H1 (cell line): ENCODE measurements around the gene CDR2L.

Experiments used
- BRCA1 ChIP-seq: IDR thresholded peaks from 2 replicates; pipeline ENCODE4 v1.6.1; 2012; ENCODE audit warnings: low read depth, low read length, improper control_type of control experiment
- CTCF ChIP-seq, 3 experiments: IDR thresholded peaks; 1 replicate in 2 of 3; 2 replicates in 1 of 3; pipeline versions ENCODE4 v1.5.1 to v1.6.1; 2011; ENCODE audit warnings: low read length in 3 of 3, mild to moderate bottlenecking in 3 of 3, inconsistent platforms in 2 of 3, low read depth in 1 of 3, moderate library complexity in 1 of 3; ENCODE audit not compliant: insufficient read depth in 1 of 3; ENCODE audit errors: control extremely low read depth in 1 of 3
- NRF1 ChIP-seq: IDR thresholded peaks from 2 replicates; pipeline ENCODE4 v1.6.1; 2011; ENCODE audit warnings: mild to moderate bottlenecking, low read depth, low read length, improper control_type of control experiment
- POLR2AphosphoS5 ChIP-seq: IDR thresholded peaks from 2 replicates; pipeline ENCODE4 v1.6.1; 2011; ENCODE audit warnings: low read depth, low read length
- RAD21 ChIP-seq, 2 experiments: IDR thresholded peaks in 1 of 2; conservative IDR thresholded peaks in 1 of 2; 2 replicates each; pipeline ENCODE4 v1.6.1; 2011; ENCODE audit warnings: low read depth in 2 of 2, low read length in 2 of 2, improper control_type of control experiment in 1 of 2, inconsistent platforms in 1 of 2, mild to moderate bottlenecking in 1 of 2, moderate library complexity in 1 of 2
- RBBP5 ChIP-seq: IDR thresholded peaks from 2 replicates; pipeline ENCODE4 v1.7.1; 2012; ENCODE audit warnings: low read depth, mild to moderate bottlenecking, inconsistent platforms, low read length, moderate library complexity, borderline replicate concordance
- YY1 ChIP-seq: IDR thresholded peaks from 2 replicates; pipeline ENCODE4 v1.6.1; 2011; ENCODE audit warnings: low read depth, mild to moderate bottlenecking, low read length

- peak; percentile 88 to 91 for TF ChIP-seq RAD21 (IDR thresholded peaks at IDR 0.05 in 1 of 2, conservative IDR thresholded peaks at IDR 0.05 in 1 of 2; ENCODE audit: low read depth in 2 of 2, low read length in 2 of 2)
- no peak for TF ChIP-seq YY1
- no peak for TF ChIP-seq BRCA1
- TF ChIP-seq POLR2AphosphoS5: no peak
- no peak for TF ChIP-seq RBBP5
- no peak for TF ChIP-seq NRF1
- TF ChIP-seq CTCF (IDR thresholded peaks at IDR 0.05; ENCODE audit: control extremely low read depth in 1 of 3, insufficient read depth in 1 of 3, low read depth in 1 of 3, low read length in 3 of 3): peak; percentile 79 to 83 (median 82)
These were observed 25.6 kb upstream of the CDR2L start for GRCh38 chr17:74961657-74962350.
